ENCODE measurements around the gene DDX24. TPM values are rescaled to one million over a fixed set of nuclear protein-coding genes. Genes with fewer than 3 reads are reported as not detected.
A peak's percentile ranks its signal among the peaks of the same experiment; 100 is the strongest.

DDX24 gene
- total RNA-seq, 1 donor from 2014 or later = 65.8 TPM

DNA sequence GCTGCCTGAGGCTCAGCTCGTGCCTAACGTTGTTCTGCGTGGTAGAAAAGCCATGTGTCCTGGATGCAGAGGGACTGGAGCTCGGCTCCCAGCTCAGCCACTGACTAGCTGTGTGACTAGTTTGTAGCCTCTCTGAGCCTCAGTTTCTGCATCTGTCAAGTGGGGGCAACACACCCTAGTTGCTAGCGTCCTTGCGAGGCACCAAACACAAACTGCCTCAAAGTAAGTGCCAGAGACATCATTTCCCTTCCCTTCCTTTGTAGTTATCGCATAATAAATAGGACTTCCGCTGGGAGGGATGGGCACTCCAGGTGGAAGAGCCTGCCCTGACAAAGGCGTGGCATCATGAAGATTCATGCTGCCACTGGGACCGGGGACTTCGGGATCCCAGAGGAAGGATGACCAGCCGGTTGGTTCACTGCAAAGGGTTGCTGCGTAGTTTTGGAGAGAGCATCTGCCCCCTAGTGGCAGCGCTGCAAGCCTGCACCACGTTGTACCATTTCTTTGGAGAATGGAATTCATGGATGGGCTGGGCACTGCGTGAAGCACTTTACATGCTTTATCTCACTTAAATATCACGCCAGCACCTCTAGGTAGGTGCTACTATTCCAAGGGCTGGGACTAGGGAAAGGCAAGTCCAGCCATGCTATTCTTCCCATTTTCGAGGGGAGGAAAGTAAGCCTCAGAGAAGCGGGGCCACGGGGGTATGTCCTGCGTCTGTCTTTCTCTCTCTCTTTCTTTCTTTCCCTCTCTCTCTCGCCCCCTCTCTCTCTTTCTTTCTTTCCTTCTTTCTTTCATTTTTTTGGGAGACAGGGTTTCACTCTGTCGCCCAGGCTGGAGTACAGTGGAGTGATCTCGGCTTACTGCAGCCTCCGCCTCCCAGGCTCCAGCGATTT, 79.3 kb downstream of the DDX24 start:
- TF ChIP-seq, protein P1, sequence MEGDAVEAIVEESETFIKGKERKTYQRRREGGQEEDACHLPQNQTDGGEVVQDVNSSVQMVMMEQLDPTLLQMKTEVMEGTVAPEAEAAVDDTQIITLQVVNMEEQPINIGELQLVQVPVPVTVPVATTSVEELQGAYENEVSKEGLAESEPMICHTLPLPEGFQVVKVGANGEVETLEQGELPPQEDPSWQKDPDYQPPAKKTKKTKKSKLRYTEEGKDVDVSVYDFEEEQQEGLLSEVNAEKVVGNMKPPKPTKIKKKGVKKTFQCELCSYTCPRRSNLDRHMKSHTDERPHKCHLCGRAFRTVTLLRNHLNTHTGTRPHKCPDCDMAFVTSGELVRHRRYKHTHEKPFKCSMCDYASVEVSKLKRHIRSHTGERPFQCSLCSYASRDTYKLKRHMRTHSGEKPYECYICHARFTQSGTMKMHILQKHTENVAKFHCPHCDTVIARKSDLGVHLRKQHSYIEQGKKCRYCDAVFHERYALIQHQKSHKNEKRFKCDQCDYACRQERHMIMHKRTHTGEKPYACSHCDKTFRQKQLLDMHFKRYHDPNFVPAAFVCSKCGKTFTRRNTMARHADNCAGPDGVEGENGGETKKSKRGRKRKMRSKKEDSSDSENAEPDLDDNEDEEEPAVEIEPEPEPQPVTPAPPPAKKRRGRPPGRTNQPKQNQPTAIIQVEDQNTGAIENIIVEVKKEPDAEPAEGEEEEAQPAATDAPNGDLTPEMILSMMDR (IDR thresholded peaks at IDR 0.05; ENCODE audit: insufficient read depth, low read length, severe bottlenecking) = peak; percentile 99
- FAIRE-seq = peak; percentile 77
- DNase-seq (ENCODE audit: low read depth) = peak; percentile 61
- Histone ChIP-seq H3K27me3 (ENCODE audit: control insufficient read depth, insufficient read depth, low read length) (peaks cover 5% of the 10 kb centered on the region), H3K4me3 (ENCODE audit: low read depth, low read length) (no peak overlapping the region), H3K36me3 (ENCODE audit: control insufficient read depth, insufficient read depth, low read length) (no peaks in the 10 kb centered on the region)

DNA sequence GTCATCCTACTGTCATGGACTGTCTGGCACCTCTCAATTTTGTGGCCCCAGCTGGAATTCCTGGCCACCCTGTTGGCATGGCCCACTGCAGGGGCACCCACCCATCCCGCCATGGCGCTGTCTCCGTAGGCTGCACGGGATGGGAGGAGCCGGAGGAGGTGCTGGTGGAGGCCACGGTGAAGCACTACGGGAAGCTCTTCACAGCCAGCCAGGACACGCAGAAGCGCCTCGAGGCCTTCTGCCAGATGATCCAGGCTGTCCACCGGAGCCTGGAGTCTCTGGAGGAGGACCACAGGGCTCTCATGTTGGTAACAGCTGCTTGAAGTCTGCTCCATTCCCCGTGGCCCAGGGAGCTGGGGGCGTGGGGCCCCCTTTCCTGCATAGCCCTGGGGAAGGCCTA, 80.0 kb downstream of the DDX24 start:
- DNase-seq (ENCODE audit: low read depth) = peak; percentile 30
- FAIRE-seq = no peak
- TF ChIP-seq, protein P1 (IDR thresholded peaks at IDR 0.05; ENCODE audit: insufficient read depth, low read length, severe bottlenecking) = no peak
- H3K36me3 ChIP-seq (ENCODE audit: control insufficient read depth, insufficient read depth, low read length) = no peaks in the 10 kb centered on the region
- peaks cover 5% of the 10 kb centered on the region for H3K27me3 ChIP-seq (ENCODE audit: control insufficient read depth, insufficient read depth, low read length)
- no peak overlapping the region for H3K4me3 ChIP-seq (ENCODE audit: low read depth, low read length)

DNA sequence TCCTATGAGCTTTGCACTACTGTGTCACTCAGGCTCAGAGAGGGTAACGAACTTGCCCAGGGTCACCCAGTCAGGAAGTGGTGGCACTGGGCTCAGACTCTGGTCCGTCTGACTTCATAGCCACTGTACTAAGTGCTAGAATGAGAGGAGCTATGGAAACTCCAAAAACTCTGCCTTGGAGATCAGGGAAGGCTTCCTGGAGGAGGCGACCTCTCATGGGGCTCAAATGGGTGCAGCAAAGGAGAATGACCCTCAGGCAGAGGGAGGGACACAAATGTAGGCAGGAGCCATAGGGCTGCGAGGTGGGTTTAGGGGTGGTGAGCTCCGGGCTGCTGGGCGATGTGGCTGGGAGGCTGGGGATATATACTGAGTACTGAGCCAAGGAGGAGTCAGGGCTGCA, 80.7 kb downstream of the DDX24 start:
- FAIRE-seq (no peak), DNase-seq (ENCODE audit: low read depth) (no peak)
- Histone ChIP-seq H3K36me3 (ENCODE audit: control insufficient read depth, insufficient read depth, low read length) (no peaks in the 10 kb centered on the region), H3K27me3 (ENCODE audit: control insufficient read depth, insufficient read depth, low read length) (peaks cover 5% of the 10 kb centered on the region), H3K4me3 (ENCODE audit: low read depth, low read length) (no peak overlapping the region)
- TF ChIP-seq, protein P1 (IDR thresholded peaks at IDR 0.05; ENCODE audit: insufficient read depth, low read length, severe bottlenecking) = no peak

DNA sequence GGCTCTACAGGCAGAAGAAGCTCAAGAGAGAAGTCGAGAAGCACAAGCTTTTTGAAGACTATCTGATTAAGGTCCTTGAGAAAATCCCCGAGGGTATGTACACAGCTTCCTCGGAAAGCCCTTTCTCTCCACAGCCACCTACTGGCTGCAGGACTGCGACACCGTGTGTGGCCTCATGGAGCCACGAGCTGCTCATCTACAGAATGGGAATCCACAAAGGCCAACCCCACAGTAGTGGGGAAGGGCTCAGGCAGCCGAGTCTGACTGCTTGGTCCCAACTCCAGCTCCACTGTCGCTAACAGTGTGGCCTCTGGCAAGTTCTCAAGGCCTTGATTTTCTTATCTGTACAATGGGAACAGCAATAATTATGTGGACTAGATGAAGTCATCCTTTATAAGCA, 81.4 kb downstream of the DDX24 start:
- Histone ChIP-seq H3K36me3 (ENCODE audit: control insufficient read depth, insufficient read depth, low read length) (no peaks in the 10 kb centered on the region), H3K27me3 (ENCODE audit: control insufficient read depth, insufficient read depth, low read length) (peaks cover 2% of the 10 kb centered on the region), H3K4me3 (ENCODE audit: low read depth, low read length) (no peak overlapping the region)
- DNase-seq (ENCODE audit: low read depth) (no peak), FAIRE-seq (no peak)
- TF ChIP-seq, protein P1 (IDR thresholded peaks at IDR 0.05; ENCODE audit: insufficient read depth, low read length, severe bottlenecking) = no peak

DNA sequence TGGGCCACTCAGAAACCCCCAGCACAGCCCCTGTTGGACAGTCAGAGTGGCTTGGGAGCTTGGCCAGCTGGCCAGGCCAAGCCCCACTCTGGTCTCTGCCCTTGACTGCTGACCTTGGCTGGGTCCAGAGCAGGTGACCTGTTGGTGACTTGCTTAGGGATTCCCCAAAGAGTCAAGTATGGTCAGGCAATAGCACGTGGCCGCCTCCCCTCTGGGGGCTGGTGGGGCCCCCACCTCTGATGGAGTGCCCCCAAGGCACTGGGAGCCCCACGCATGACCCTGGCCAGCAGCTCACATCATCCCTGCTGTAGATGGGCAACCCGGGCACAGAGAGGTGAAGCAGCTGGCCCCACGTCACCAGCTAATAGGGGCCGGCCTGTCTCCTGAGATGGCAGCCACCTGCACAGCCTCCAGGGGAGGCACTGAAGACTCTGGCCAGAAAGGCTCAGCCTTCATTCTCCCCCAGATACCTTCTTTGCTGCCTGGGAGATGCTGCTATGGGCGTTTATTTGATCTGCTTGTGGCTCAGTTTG, 82.1 kb downstream of the DDX24 start:
- TF ChIP-seq, protein P1 (IDR thresholded peaks at IDR 0.05; ENCODE audit: insufficient read depth, low read length, severe bottlenecking) = no peak
- Histone ChIP-seq H3K36me3 (ENCODE audit: control insufficient read depth, insufficient read depth, low read length) (no peaks in the 10 kb centered on the region), H3K4me3 (ENCODE audit: low read depth, low read length) (no peak overlapping the region), H3K27me3 (ENCODE audit: control insufficient read depth, insufficient read depth, low read length) (peaks cover 2% of the 10 kb centered on the region)
- DNase-seq (ENCODE audit: low read depth) (no peak), FAIRE-seq (no peak)

Other genes starting within 250 kb of the DDX24 start
- not detected in 2 replicates for gene FAM181A, start 153.9 kb downstream of the DDX24 start, total RNA-seq
- gene ASB2, start 104.6 kb downstream of the DDX24 start, total RNA-seq = 0.13 and 0.26 TPM in 2 replicates
- gene CCDC197, start 83.9 kb downstream of the DDX24 start, total RNA-seq = not detected in 2 replicates
- 1.3 and 2.6 TPM in 2 replicates for gene OTUB2, start 54.9 kb downstream of the DDX24 start, total RNA-seq
- 8.7 and 13.1 TPM in 2 replicates for gene IFI27L1, start 108 bp upstream of the DDX24 start, total RNA-seq
- 15.2 and 20.5 TPM in 2 replicates for gene IFI27, start 29.5 kb upstream of the DDX24 start, total RNA-seq
- gene IFI27L2, start 48.4 kb upstream of the DDX24 start, total RNA-seq = 44.5 and 124 TPM in 2 replicates
- 14.0 and 23.8 TPM in 2 replicates for gene PPP4R4, start 93.1 kb upstream of the DDX24 start, total RNA-seq
- gene SERPINA10, start 212.1 kb upstream of the DDX24 start, total RNA-seq = not detected in 2 replicates
- gene SERPINA6, start 242.1 kb upstream of the DDX24 start, total RNA-seq = not detected in 2 replicates